NOMO-1 treated with DMSO at 0.1 percent for 48 hours (cell line): Measurements from ENCODE around the gene RHBG.
"Not testable (repeated sequence)": the region's sequence is repeated elsewhere in the genome, so short reads cannot be mapped to it uniquely, and the experiment has no call there.

Source experiments
- DNase-seq: peaks from one replicate; lab custom pipeline; 2025; ENCODE audit not compliant: unreplicated experiment; lab: John Stamatoyannopoulos, UW

Gene RHBG

GRCh38 chr1:156368889-156369684, at the start of gene RHBG:
Gene RHBG, plus strand, starts transcription at chr1:156369211. Its CDS starts 39 bp downstream, at chr1:156369250.
- no peak for DNase-seq

DNA sequence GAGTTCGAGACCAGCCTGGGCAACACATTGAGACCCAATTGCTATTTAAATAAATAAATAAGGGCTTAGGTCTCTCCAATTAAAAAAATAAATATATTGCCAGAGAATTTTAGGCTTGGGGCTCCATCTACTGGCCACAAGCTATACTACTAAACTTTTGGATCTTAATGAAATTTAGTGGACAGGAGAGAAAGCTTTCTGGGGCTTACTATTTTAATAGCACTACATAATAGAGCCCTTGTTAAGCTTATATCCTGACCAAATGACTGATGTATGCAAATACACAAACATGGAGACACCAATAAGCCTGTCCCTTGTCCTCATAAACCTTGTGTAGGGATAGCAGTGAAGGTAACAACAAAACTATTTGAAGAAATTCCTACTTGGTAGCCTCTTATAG, 49.3 kb upstream of the RHBG start:
- DNase-seq: no peak

DNA sequence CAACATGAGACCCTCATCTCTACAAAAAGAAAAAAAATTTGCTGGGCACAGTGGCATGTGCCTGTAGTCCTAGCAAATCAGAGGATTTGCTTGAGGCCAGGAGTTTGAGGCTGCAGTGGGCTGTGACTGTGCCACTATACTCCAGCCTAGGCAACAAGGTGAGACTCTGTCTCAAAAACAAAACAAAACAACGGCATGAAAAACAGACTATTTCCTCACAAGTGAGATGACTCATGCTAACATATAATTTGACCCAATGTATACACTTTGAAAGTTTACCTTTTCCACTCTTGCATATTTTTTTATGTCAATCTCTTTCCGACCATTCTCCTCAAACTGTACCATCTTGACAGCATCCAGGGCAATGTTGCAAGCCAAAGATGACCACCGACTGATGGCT, 48.5 kb upstream of the RHBG start:
- DNase-seq: no peak

DNA sequence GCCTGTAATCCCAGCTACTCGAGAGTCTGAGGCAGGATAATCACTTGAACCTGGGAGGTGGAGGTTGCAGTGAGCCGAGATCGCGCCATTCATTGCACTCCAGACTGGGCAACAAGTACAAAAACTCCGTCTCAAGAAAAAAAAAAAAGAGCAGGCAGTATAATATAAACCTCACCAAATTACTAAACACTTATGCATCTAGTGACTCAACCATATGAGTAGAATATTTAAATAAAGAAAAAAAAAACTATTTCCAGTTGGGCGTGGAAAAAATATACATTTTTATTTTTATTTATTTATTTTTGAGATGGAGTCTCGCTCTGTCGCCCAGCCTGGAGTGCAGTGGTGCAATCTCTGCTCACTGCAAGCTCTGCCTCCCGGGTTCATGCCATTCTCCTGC, 45.8 kb upstream of the RHBG start:
- not testable (repeated sequence) for DNase-seq

GRCh38 chr1:156336242-156336641, 32.8 kb upstream of the RHBG start:
- no peak for DNase-seq

GRCh38 chr1:156337052-156337887, 31.7 kb upstream of the RHBG start:
- DNase-seq: no peak

GRCh38 chr1:156337888-156338179, 31.2 kb upstream of the RHBG start:
- DNase-seq: no peak

DNA sequence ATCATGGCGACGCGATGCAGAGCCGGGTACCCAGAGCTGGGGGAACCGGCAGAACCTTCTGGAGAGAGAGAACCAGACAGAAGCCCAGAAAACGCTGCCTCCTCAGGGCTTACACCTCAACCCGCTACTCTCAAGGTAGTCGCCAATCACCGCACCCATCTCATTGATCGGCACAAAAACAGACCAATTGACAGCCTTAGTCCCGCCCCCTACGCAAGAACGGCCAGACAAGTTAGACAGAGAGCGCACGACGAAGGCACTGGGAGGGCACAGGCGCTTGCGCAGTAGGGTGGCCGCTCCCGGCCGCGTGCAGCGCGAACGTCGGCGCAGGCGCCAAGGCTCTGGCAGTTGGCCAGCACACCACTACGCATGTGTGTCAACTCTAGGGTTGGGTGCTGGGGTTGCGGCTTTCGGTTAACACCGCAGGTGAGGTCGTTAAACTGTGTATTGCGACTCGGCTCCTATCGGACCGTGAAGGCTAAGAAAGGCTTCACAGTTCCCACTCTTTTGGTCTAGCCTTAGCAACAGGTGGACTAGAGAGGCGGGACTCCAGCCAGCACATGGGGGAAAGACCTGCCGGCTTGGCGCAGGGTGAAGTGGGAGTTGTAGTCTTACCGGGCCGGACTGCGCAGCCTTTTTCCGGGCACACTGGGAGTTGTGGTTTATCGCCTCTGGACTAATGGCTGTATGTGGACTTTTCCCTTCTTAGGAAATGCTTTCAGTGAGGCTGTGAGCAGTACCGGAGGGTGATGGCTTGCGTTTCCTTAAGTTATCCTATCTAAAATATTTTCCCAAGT, 30.6 kb upstream of the RHBG start, which contains the start of the genes CCT3 and TSACC:
Gene CCT3, minus strand, starts transcription at position 113 of the 797 bp plus-strand sequence. Its CDS starts 108 bp downstream, at position 5.
Gene TSACC, plus strand, starts transcription at position 347 of the 797 bp plus-strand sequence. CDS start 1,232 bp downstream, outside the sequence.
- DNase-seq: peak; percentile 99

DNA sequence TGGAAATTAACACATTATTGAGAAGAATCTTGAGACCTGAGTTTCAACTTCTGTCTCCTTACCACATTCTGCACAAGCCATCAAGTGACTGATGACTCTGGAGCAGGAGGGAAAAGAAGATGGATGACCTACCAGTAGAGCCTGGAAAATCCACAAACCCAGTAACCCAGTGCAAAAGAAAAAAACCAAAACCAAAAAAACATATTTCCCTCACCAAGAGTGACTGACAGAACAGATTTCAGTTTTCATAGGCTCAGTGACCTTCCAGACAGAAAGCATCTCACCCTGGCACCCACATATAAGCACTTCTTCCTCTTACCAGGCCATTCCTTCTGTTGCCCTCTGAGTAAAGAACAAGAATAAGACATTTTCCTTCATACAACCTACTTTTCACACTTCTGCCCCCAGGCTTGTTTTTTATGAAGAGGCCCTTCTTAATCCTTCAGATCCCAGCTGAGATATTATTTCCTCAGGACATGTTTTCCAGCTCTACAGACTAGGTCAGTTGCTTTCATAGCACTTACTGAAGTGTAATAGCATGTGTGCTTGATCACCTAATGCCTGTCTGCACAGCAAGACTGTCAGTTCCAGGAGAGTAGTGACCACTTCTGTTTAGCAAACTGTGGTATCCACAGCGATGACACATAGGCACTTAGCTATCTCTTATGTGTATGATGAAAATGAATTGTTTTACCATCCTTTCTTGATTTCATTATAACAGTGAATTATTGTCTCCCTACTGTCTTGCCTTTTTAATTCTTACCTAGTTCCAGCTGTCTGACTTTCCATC, 26.6 kb upstream of the RHBG start:
- no peak for DNase-seq

GRCh38 chr1:156344409-156344808, 24.6 kb upstream of the RHBG start:
- no peak for DNase-seq

DNA sequence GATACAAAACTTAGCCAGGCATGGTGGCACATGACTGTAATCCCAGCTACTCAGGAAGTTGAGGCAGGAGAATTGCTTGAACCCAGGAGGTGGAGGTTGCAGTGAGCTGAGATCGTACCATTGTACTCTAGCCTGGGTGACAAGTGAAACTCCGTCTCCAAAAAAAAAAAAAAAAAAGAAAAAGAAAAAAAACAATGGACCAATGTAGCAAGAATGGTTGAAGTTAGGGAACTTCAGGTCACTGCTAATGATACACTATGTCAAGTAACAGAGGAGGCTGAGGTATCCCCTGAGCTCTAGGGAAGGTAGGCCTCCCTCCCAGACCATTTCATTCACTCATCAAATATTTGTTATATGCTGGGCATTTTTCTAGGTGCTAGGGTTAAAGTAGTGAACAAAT, 23.0 kb upstream of the RHBG start:
- DNase-seq: not testable (repeated sequence)

DNA sequence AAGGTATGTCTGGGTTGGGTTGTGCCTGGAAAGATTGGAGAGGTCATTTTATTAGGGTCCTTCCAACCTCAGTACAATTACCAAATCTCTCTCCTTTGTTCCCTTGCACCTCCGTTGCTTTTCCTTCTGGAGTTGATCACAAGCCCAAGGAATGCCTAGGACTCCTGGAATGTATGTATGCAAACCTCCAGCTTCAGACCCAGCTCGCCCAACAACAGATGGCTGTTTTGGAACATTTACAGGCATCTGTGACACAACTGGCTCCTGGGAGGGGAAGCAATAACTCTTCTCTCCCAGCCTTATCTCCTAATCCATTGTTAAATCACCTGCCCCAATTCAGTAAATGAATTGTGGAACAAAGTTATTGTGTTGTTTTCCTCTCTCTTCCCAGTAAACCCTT, 22.4 kb upstream of the RHBG start:
- no peak for DNase-seq

DNA sequence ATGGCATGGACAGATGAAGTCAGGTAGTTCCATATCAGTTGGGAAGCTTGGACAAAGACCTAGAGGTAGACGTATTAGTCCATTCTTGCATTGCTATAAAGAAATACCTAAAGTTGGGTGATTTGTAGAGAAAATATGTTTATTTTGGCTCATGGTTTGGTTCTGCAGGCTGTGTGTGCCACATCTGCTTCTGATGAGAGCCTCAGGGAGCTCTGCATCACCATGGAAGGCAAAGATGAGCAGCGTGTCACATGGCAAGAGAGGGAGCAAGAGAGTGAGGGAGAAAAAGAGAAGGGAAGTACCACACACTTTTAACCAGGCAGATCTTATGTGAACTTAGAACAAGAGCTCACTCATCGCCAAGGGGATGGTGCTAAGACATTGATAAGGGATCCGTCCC, 21.7 kb upstream of the RHBG start:
- DNase-seq: no peak

DNA sequence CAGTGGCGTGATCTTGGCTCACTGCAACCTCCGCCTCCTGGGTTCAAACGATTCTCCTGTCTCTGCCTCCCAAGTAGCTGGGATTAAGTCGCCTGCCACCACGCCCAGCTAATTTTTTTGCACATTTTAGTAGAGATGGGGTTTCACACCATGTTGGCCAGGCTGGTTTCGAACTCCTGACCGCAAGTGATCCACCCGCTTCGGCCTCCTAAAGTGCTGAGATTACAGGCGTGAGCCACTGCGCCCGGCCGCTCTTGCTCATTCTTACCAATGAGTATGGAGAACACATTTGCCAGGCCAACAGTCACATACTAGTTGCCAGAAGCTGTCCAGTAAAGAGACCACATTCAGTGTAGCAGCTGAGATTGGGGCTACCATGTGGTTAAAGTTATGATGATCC, 16.5 kb upstream of the RHBG start:
- not testable (repeated sequence) for DNase-seq

- DNase-seq: no peak
These were observed 12.6 kb upstream of the RHBG start for GRCh38 chr1:156356262-156356874.

- peak; percentile 18 for DNase-seq
These were observed 12.0 kb upstream of the RHBG start for GRCh38 chr1:156356875-156357534.

DNA sequence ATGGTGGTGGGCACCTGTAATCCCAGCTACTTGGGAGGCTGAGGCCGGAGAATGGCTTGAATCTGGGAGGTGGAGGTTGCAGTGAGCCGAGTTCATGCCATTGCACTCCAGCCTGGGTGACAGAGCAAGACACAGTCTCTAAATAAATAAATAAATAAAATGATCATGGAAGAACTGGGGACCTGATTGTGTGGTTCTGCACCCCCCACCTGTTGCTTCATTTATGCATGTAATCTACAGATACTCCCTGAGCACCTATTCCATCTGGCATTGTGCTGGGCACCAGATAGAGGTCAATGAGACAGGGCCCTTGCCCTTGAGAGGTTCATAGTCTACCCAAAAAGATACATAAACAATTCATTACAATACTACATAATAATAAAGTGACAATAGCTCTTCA, 11.0 kb upstream of the RHBG start:
- no peak for DNase-seq

- no peak for DNase-seq
These were observed 10.4 kb upstream of the RHBG start for GRCh38 chr1:156358641-156359040.

GRCh38 chr1:156359249-156359648, 9.8 kb upstream of the RHBG start:
- DNase-seq: no peak

DNA sequence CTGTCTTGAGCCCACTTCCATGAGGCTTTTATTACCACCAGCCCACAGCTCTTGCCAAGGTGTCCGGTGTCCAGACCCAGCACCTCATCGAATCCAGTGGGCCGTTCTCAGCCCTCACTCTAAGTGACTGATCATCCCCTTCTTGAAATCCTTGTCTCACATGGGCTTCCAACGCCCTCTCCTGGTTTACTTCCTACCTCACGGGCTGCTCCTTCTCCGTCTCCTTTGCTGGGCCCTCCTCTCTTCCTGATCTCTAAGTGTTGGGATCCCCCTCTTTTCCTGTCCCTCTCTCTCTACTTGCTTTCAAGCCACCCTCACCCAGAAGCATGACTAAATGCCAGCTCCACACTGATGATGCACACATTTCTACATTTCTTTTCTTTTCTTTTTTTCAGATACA, 9.0 kb upstream of the RHBG start:
- no peak for DNase-seq
